Sigmoid colon (tissue), 7 donors: ENCODE results near the gene CAPN15. TPM values are rescaled to one million over a fixed set of nuclear protein-coding genes. Genes with fewer than 3 reads are reported as not detected.
A peak's percentile ranks its signal among the peaks of the same experiment; 100 is the strongest.

Experiments used
- DNase-seq: peaks from one replicate; pipeline ENCODE4 v3.0.0-alpha.2; 2019
- H3K27ac ChIP-seq, 4 donors: fragments of 200-600 bp; sonication (generic); one replicate each; pipeline ENCODE4 v1.5.1; 2016 to 2019; ENCODE audit warnings: mild to moderate bottlenecking in 1 of 4
- H3K27me3 ChIP-seq, 3 donors: fragments of 200-600 bp; sonication (generic); one replicate each; pipeline ENCODE4 v1.5.1; 2019; ENCODE audit warnings: mild to moderate bottlenecking in 1 of 3
- H3K36me3 ChIP-seq, 4 donors: fragments of 200-600 bp; sonication (generic); one replicate each; pipeline ENCODE4 v1.5.1; 2016 to 2019
- H3K4me1 ChIP-seq, 4 donors: fragments of 200-600 bp; sonication (generic); one replicate each; pipeline ENCODE4 v1.5.1; 2017 to 2019
- H3K4me3 ChIP-seq, 4 donors: fragments of 200-600 bp; sonication (generic); one replicate each; pipeline ENCODE4 v1.5.1; 2017 to 2019; ENCODE audit warnings: mild to moderate bottlenecking in 2 of 4, moderate library complexity in 1 of 4
- H3K9me3 ChIP-seq, 4 donors: fragments of 200-600 bp in 3 of 4; sonication (generic) in 3 of 4; one replicate each; pipeline versions ENCODE4 v1.5.1 to v1.6.1; 2013 to 2019
- CTCF ChIP-seq, 4 experiments: fragments of 450-650 bp in 3 of 4; fragments of 200-600 bp in 1 of 4; IDR thresholded peaks; one replicate each; pipeline ENCODE4 v1.5.1; 2016 to 2019; ENCODE audit warnings: antibody characterized with exemption in 4 of 4, mild to moderate bottlenecking in 3 of 4, moderate library complexity in 2 of 4
- EP300 ChIP-seq, 4 donors: sonication (generic); formaldehyde crosslinking; IDR thresholded peaks; one replicate each; pipeline ENCODE4 v1.6.1; 2017; ENCODE audit warnings: antibody characterized with exemption in 4 of 4
- POLR2A ChIP-seq, 2 donors: fragments of 450-650 bp; IDR thresholded peaks; one replicate each; pipeline ENCODE4 v1.6.1; 2016; ENCODE audit warnings: antibody characterized with exemption in 2 of 2, mild to moderate bottlenecking in 2 of 2, moderate library complexity in 2 of 2
- POLR2AphosphoS5 ChIP-seq, 4 donors: sonication (generic); formaldehyde crosslinking; IDR thresholded peaks; one replicate each; pipeline ENCODE4 v1.6.1; 2017; ENCODE audit warnings: antibody characterized with exemption in 4 of 4
- WGBS, 2 donors: extraction: QIAGEN DNeasy Blood & Tissue Kit; methylation state at CpG; one replicate each; pipeline ENCODE4 v1.1.7; 2013; 5-methylcytosine and 5-hydroxymethylcytosine counted together
- intact Hi-C: fragments of 100-400 bp; cut with DNase I; formaldehyde crosslinking; loops from one replicate; pipeline ENCODE4 v1.15.1; 2023
- polyA plus RNA-seq, 3 donors: library from polyadenylated mRNA; stranded (reverse); fragments of 200-250 nt; gene quantifications; one replicate each; pipeline ENCODE4 v1.2.3, GENCODE V29; 2013
- total RNA-seq, 4 donors: library from RNA; depleted of rRNA; stranded (reverse); fragments of >200 nt; gene quantifications; one replicate each; pipeline ENCODE4 v1.1.0, GENCODE V29; 2016
- donor health status: healthy with polysubstance abuse.
- donor health status: Bipolar disorder and iron deficiency.
- donor health status: healthy.

Gene CAPN15
- total and polyA plus RNA-seq, 7 donors, result 10.3 to 85.8 (median 24.4) TPM

- intact Hi-C loops, result no loop called here
- WGBS, 2 donors, result 93 to 95% methylated on average over 19 of the region's 19 CpGs
- TF ChIP-seq EP300 (IDR thresholded peaks at IDR 0.05) (no peak), POLR2AphosphoS5 (IDR thresholded peaks at IDR 0.05) (no peak)
- DNase-seq, result no peak
- Histone ChIP-seq H3K9me3 (no peaks in the 10 kb centered on the region), H3K4me3 (no peak overlapping the region), H3K4me1 (peaks cover 0 to 5% (median 0%) of the 10 kb centered on the region in 4 donors), H3K27ac (no peak overlapping the region), H3K36me3 (peaks cover 8 to 53% (median 21%) of the 10 kb centered on the region in 4 donors), H3K27me3 (no peaks in the 10 kb centered on the region)
Measured at GRCh38 chr16:519425-519824, 8.1 kb upstream of the CAPN15 start.

GRCh38 chr16:519841-520687 lies 7.4 kb upstream of the CAPN15 start:
- WGBS, 2 donors, result 92 to 93% methylated on average over 35 of the region's 35 CpGs

GRCh38 chr16:520847-521246 lies 6.7 kb upstream of the CAPN15 start:
- Histone ChIP-seq H3K36me3 (peaks cover 8 to 40% (median 20%) of the 10 kb centered on the region in 4 donors), H3K4me3 (no peak overlapping the region), H3K27ac (no peak overlapping the region), H3K27me3 (no peaks in the 10 kb centered on the region), H3K9me3 (no peaks in the 10 kb centered on the region), H3K4me1 (peaks cover 0 to 19% (median 8%) of the 10 kb centered on the region in 4 donors)
- TF ChIP-seq EP300 (IDR thresholded peaks at IDR 0.05) (no peak), POLR2AphosphoS5 (IDR thresholded peaks at IDR 0.05) (no peak)
- 92 to 95% methylated on average over 13 of the region's 13 CpGs for WGBS, 2 donors
- DNase-seq, result no peak
- intact Hi-C loops, result no loop called here

More at GRCh38 chr16:519841-520687, 7.4 kb upstream of the CAPN15 start:
- no peaks in the 10 kb centered on the region for H3K9me3 ChIP-seq
- no peaks in the 10 kb centered on the region for H3K27me3 ChIP-seq
- H3K36me3 ChIP-seq, result peaks cover 8 to 48% (median 21%) of the 10 kb centered on the region in 4 donors
- H3K27ac ChIP-seq, result no peak overlapping the region
- H3K4me1 ChIP-seq, result peaks cover 0 to 12% (median under 1%) of the 10 kb centered on the region in 4 donors
- TF ChIP-seq EP300 (IDR thresholded peaks at IDR 0.05) (no peak), POLR2A (IDR thresholded peaks at IDR 0.05) (no peak), POLR2AphosphoS5 (IDR thresholded peaks at IDR 0.05) (no peak)
- DNase-seq, result no peak
- intact Hi-C loops, result no loop called here
- H3K4me3 ChIP-seq, result no peak overlapping the region

- Histone ChIP-seq H3K9me3 (no peaks in the 10 kb centered on the region), H3K27me3 (no peaks in the 10 kb centered on the region), H3K36me3 (peaks cover 8 to 32% (median 18%) of the 10 kb centered on the region in 4 donors), H3K4me3 (no peak overlapping the region), H3K4me1 (peaks cover 0 to 27% (median 16%) of the 10 kb centered on the region in 4 donors), H3K27ac (no peak overlapping the region)
- DNase-seq, result no peak
- 36 to 79% methylated on average over 34 of the region's 34 CpGs for WGBS, 2 donors
- TF ChIP-seq CTCF (IDR thresholded peaks at IDR 0.05) (peak in 1 of 4 experiments; percentile 41), EP300 (IDR thresholded peaks at IDR 0.05) (no peak)
- intact Hi-C loops, result no loop called here
Measured at GRCh38 chr16:521381-522210, 5.9 kb upstream of the CAPN15 start.

- intact Hi-C loops, result no loop called here
- Histone ChIP-seq H3K4me1 (peaks cover 0 to 30% (median 18%) of the 10 kb centered on the region in 4 donors), H3K9me3 (no peaks in the 10 kb centered on the region), H3K27ac (no peak overlapping the region), H3K4me3 (no peak overlapping the region), H3K27me3 (no peaks in the 10 kb centered on the region), H3K36me3 (peaks cover 8 to 26% (median 18%) of the 10 kb centered on the region in 4 donors)
- DNase-seq, result no peak
- 44 to 76% methylated on average over 23 of the region's 23 CpGs for WGBS, 2 donors
- no peak for TF ChIP-seq EP300 (IDR thresholded peaks at IDR 0.05)
Measured at GRCh38 chr16:522320-523096, 5.0 kb upstream of the CAPN15 start.

- 88 to 93% methylated on average over 22 of the region's 22 CpGs for WGBS, 2 donors
- Histone ChIP-seq H3K4me1 (peaks cover 0 to 31% (median 18%) of the 10 kb centered on the region in 4 donors), H3K9me3 (no peaks in the 10 kb centered on the region), H3K4me3 (no peak overlapping the region), H3K36me3 (peaks cover 8 to 26% (median 18%) of the 10 kb centered on the region in 4 donors), H3K27ac (no peak overlapping the region), H3K27me3 (no peaks in the 10 kb centered on the region)
- DNase-seq, result no peak
- TF ChIP-seq EP300 (IDR thresholded peaks at IDR 0.05), result no peak
- TF ChIP-seq POLR2AphosphoS5 (IDR thresholded peaks at IDR 0.05), result no peak
- no peak for TF ChIP-seq CTCF (IDR thresholded peaks at IDR 0.05)
- TF ChIP-seq POLR2A (IDR thresholded peaks at IDR 0.05), result no peak
- intact Hi-C loops, result no loop called here
Measured at GRCh38 chr16:523097-523741, 4.3 kb upstream of the CAPN15 start.
